Measurements from ENCODE around the gene STXBP4. TPM values are rescaled to one million over a fixed set of nuclear protein-coding genes. Genes with fewer than 3 reads are reported as not detected.
A peak's percentile ranks its signal among the peaks of the same experiment; 100 is the strongest.

Gene STXBP4
- polyA plus RNA-seq, 1 experiment, result 9.7 TPM

DNA sequence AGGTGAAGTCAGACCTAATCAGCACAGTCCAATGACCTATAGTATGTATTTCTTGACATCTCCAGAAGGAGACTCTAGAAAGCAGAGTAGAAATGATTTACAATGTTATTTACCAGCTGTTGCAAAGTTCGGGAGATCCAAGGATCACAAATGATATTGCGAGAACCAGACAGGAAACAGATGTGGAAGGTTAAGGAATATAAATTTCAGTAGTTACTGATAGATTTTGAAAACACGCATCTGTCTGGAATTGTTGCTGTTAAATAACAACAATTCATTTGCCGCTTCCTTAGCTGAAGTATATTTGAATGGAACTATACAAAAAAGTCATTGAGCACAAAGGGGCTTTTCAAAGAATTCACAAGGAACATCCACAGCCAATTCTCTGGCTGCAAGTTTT, 72.0 kb downstream of the STXBP4 start:
- Histone ChIP-seq H3K9me3 (ENCODE audit: control insufficient read depth, insufficient read depth, low read length) (no peaks in the 10 kb centered on the region), H3K27me3 (ENCODE audit: control insufficient read depth, insufficient read depth, low read length) (no peaks in the 10 kb centered on the region), H3K4me3 (ENCODE audit: low read depth, low read length) (no peak overlapping the region), H3K27ac (ENCODE audit: low read depth, low read length) (no peak overlapping the region)
- CTCF ChIA-PET, result interaction anchor here (1.4 kb wide), 1 partner anchor 47 kb away, joined by 5 read pairs; no protein-coding TSS in a partner anchor
- POLR2A ChIA-PET, result no interaction called here
- no peak for DNase-seq (ENCODE audit: low read depth, low spot score)
- TF ChIP-seq, protein P1, sequence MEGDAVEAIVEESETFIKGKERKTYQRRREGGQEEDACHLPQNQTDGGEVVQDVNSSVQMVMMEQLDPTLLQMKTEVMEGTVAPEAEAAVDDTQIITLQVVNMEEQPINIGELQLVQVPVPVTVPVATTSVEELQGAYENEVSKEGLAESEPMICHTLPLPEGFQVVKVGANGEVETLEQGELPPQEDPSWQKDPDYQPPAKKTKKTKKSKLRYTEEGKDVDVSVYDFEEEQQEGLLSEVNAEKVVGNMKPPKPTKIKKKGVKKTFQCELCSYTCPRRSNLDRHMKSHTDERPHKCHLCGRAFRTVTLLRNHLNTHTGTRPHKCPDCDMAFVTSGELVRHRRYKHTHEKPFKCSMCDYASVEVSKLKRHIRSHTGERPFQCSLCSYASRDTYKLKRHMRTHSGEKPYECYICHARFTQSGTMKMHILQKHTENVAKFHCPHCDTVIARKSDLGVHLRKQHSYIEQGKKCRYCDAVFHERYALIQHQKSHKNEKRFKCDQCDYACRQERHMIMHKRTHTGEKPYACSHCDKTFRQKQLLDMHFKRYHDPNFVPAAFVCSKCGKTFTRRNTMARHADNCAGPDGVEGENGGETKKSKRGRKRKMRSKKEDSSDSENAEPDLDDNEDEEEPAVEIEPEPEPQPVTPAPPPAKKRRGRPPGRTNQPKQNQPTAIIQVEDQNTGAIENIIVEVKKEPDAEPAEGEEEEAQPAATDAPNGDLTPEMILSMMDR (IDR thresholded peaks at IDR 0.05; ENCODE audit: low read depth, low read length), result no peak

- CTCF ChIA-PET, result interaction anchor here (3.4 kb wide), 1 partner anchor 242 kb away, joined by 11 read pairs; no protein-coding TSS in a partner anchor
- Histone ChIP-seq H3K9me3 (ENCODE audit: control insufficient read depth, insufficient read depth, low read length) (no peaks in the 10 kb centered on the region), H3K4me3 (ENCODE audit: low read depth, low read length) (no peak overlapping the region), H3K27me3 (ENCODE audit: control insufficient read depth, insufficient read depth, low read length) (no peaks in the 10 kb centered on the region), H3K27ac (ENCODE audit: low read depth, low read length) (no peak overlapping the region)
- no peak for DNase-seq (ENCODE audit: low read depth, low spot score)
- POLR2A ChIA-PET, result no interaction called here
- TF ChIP-seq, protein P1 (IDR thresholded peaks at IDR 0.05; ENCODE audit: low read depth, low read length), result peak; percentile 46
These were observed 85.3 kb downstream of the STXBP4 start for GRCh38 chr17:55053855-55054254.

GRCh38 chr17:55054429-55054828, 85.9 kb downstream of the STXBP4 start:
- Histone ChIP-seq H3K9me3 (ENCODE audit: control insufficient read depth, insufficient read depth, low read length) (no peaks in the 10 kb centered on the region), H3K4me3 (ENCODE audit: low read depth, low read length) (no peak overlapping the region), H3K27ac (ENCODE audit: low read depth, low read length) (no peak overlapping the region), H3K27me3 (ENCODE audit: control insufficient read depth, insufficient read depth, low read length) (no peaks in the 10 kb centered on the region)
- DNase-seq (ENCODE audit: low read depth, low spot score), result no peak
- TF ChIP-seq, protein P1 (IDR thresholded peaks at IDR 0.05; ENCODE audit: low read depth, low read length), result no peak
- POLR2A ChIA-PET, result no interaction called here
- CTCF ChIA-PET, result interaction anchor here (1.0 to 3.4 kb wide), 2 partner anchors 184 to 242 kb away, joined by 6 to 11 read pairs; no protein-coding TSS in a partner anchor

DNA sequence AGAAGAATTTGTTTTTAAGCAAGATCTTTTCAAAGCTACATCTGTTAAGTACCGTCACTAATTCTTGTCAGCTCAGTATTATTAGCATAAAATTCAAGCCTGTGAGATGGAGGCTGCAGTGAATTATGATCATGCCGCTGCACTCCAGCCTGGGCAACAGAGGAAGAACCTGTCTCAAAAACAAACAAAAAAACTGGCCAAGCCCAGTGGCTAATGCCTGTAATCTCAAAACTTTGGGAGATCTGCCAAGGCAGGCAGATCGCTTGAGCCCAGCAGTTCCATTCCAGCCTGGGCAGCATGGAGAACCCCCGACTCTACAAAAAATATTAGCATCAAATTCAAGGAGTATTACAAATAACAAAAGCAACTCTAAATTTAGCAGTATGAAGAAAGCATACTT, 88.0 kb downstream of the STXBP4 start:
- CTCF ChIA-PET, result interaction anchor here (1.0 to 3.4 kb wide), 2 partner anchors 63 to 240 kb away, joined by 3 to 11 read pairs; no protein-coding TSS in a partner anchor
- TF ChIP-seq, protein P1 (IDR thresholded peaks at IDR 0.05; ENCODE audit: low read depth, low read length), result no peak
- Histone ChIP-seq H3K27ac (ENCODE audit: low read depth, low read length) (no peak overlapping the region), H3K9me3 (ENCODE audit: control insufficient read depth, insufficient read depth, low read length) (no peaks in the 10 kb centered on the region), H3K27me3 (ENCODE audit: control insufficient read depth, insufficient read depth, low read length) (no peaks in the 10 kb centered on the region), H3K4me3 (ENCODE audit: low read depth, low read length) (no peak overlapping the region)
- POLR2A ChIA-PET, result no interaction called here
- DNase-seq (ENCODE audit: low read depth, low spot score), result no peak

DNA sequence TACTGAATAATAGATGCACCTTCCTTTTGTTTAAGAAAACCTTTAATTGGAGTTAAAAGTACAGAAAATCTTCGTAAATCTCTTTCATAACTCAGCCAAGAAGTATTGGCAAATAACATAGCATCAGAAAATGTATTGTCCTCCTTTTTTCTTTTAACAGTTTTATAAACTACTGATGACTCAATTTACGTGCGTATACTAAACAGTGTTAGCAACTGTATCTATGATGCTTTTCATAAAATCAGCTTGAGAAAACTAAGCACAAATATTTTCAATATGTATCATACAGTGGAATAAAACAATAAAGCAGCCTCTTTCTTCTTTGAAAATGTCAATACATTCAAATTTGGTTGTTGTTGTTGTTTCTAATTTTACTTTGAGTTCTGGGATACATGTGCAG, 88.6 kb downstream of the STXBP4 start:
- Histone ChIP-seq H3K4me3 (ENCODE audit: low read depth, low read length) (no peak overlapping the region), H3K27ac (ENCODE audit: low read depth, low read length) (no peak overlapping the region), H3K27me3 (ENCODE audit: control insufficient read depth, insufficient read depth, low read length) (no peaks in the 10 kb centered on the region), H3K9me3 (ENCODE audit: control insufficient read depth, insufficient read depth, low read length) (no peaks in the 10 kb centered on the region)
- CTCF ChIA-PET, result interaction anchor here (3.4 kb wide), 1 partner anchor 239 kb away, joined by 11 read pairs; no protein-coding TSS in a partner anchor
- POLR2A ChIA-PET, result no interaction called here
- TF ChIP-seq, protein P1 (IDR thresholded peaks at IDR 0.05; ENCODE audit: low read depth, low read length), result no peak
- DNase-seq (ENCODE audit: low read depth, low spot score), result no peak
